CD4-positive, alpha-beta T cell treated with Interleukin-12 subunit alpha and Interleukin-12 subunit beta, for 1 hour (primary cell): Measurements from ENCODE around the gene COL5A3.
"Not testable (repeated sequence)": the region's sequence is repeated elsewhere in the genome, so short reads cannot be mapped to it uniquely, and the experiment has no call there.

Experiments used
- DNase-seq: peaks from one replicate; pipeline ENCODE4 v3.0.0-alpha.2; 2020

COL5A3 gene

DNA sequence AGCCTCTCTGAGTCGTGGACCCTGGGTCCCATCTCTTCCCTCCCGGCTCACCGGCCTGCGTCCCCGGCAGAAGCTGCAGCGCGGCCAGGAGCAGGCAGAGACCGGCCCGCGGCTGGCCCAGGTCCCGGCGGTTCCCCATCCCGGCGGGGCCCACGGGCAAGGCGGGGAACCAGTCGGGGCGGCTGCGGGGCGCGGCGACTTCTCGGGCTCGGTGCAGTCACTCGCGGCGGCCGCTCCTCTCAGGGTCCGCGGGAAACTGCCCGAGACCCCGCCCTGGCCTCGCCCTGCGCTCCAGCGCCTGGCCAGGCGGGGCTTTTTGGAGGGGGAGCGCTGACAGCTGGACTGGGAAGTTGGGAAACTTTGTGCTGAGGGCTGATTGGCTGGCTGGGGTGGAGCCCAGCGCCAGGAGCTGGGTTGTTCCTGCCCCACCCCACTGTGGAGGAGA, at the start of gene COL5A3:
TSS of gene COL5A3 (minus strand) at position 258 of the 445 bp plus-strand sequence. CDS start at position 139, 119 bp downstream.
- no peak for DNase-seq

DNA sequence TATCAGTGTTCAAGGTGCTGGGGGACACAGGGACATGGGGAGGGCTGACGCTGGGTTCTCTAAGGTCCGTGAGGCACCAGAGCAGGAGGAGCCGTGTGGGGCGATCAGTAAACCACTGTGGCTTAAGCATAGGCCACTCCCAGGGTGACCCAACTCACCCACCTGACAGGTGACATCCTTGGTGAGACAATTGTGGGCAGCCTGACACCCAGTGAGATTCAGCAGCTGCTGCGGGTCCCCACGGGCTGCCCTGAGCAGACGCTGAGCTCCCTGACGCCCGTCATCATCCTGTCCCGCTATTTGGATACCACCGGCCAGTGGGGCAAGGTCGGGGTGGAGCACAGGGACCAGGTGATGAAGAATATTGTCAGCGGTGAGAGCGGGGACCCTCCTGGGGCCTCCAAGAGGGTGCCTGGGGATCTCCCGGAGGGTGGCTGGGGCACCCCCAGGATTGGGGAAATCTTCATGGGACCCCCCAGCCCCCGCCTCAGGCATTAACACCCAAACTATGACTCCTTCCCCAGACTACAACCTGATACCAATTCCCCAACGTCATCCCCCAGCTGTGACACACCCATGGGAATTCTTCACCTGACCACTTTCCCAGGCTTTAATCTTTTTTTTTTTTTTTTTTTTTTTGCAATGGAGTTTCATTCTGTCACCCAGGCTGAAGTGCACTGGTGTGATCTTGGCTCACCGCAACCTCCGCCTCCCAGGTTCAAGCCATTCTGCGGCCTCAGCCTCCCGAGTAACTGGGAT, 42.5 kb upstream of the COL5A3 start:
- no peak for DNase-seq

GRCh38 chr19:10049626-10050025, 39.3 kb upstream of the COL5A3 start:
- no peak for DNase-seq

- no peak for DNase-seq
Observed at GRCh38 chr19:10045371-10045770, 35.1 kb upstream of the COL5A3 start.

- DNase-seq: no peak
Observed at GRCh38 chr19:10044390-10044789, 34.1 kb upstream of the COL5A3 start.

DNA sequence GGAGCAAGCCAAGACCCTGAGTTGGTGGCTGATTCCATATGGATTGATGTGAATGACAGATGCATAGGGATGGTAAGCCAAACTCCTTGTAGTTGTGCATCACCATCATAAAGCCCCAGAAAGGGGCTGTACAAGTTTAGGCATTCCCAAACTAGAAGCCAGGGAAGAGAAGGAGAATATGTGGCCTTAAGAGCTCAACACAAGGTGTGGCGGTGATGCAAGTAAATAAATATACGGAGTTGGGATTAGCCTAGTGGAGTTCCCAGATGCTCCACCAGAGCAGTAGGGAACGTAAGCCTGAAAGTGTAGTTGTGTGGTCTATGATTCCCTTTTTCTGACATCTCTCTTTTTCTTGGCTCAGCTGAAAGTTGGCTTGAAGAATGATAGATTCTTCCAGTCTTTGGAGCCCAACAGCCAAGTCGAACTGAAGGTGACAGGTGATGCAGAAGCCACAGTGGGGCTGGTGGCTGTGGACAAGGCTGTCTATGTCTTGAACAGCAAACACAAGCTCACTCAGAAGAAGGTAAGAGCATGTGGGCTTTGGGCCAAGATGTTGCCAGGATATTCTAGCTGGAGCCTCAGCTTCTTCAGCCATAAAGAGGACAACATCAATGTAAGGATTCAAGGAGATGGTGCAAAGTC, 33.1 kb upstream of the COL5A3 start:
- no peak for DNase-seq

GRCh38 chr19:10037809-10038208, 27.5 kb upstream of the COL5A3 start:
- no peak for DNase-seq

DNA sequence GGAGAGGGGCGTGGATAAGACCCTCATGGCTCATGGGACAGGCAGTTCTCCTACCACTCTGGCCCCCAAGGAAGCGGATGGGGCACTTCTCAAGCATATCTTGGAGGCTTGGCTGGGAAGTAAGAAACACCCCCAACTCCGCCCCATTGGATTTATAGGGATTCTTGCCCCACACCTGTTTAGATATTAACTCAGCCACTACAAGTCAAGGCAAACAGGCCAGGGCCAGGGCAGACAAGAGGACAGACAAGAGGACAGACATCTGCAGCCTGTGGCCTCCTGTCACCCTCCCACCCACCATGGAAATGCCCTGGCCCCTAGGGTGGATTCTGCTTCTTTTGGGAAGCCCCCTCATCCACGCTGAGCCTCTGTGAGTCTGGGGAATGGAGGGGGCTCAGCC, 27.1 kb upstream of the COL5A3 start:
- no peak for DNase-seq

DNA sequence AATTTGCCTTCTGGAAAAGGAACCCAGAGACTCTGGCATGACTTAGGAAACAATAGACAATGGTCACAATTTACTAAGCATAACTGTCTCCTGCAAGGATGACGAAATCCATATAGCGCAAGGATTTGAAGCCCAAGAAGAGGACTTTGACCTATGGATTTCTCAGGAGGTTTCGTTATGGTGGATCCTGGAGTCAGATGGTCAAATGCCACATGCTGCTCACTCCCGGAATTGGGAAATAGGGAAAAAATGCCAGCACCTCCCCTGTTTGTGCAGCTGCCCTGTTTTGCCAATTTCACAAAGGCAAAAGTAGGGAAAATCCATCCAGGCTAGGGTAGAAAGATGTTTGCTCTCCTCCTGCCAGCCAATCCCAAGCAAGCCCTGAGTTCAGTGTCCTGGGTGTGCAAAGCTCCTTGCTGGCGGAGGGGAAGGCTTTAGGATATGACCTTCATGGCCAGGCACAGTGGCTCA, 26.3 kb upstream of the COL5A3 start:
- no peak for DNase-seq

GRCh38 chr19:10033614-10034013, 23.3 kb upstream of the COL5A3 start:
- no peak for DNase-seq

DNA sequence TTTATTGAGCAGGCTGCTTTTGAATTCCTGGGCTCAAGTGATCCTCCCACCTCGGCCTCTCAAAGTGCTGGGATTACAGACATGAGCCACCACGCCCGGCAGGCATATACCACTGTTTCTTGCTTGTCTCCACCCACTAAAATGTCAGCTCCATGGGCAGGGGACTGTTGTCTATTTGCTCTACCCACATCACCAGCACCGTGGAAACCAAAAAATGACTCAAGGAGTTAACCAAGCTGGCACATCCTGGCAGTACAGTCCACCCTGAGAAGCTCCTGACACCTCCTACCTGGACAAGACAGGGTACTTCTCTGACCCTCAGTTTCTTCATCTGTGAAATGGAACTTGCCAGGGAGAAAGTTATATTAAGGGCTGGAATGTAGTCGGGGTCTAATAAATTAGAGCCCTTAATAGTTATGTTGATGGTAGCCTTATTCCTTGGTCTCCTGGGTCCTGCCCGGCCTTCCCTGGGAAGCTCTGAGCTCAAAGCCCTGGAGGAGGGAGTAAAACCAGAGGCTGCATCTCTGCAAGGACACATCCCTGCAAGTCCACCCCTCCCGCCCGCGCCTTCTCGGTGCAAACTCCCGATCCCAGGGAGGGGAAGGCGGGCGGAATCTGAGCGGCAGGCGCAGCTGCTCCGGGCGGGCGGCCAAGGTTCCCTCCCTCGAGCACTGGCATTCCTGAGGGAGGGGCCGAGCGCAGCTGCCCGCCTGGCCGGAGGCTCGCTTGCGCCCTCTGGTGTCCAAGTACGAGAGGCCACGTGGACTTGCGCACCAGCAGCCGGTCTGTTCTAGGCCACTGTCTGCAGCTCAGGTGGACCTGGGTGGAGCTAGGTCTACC, 17.1 kb upstream of the COL5A3 start:
- DNase-seq: peak; percentile 80

DNA sequence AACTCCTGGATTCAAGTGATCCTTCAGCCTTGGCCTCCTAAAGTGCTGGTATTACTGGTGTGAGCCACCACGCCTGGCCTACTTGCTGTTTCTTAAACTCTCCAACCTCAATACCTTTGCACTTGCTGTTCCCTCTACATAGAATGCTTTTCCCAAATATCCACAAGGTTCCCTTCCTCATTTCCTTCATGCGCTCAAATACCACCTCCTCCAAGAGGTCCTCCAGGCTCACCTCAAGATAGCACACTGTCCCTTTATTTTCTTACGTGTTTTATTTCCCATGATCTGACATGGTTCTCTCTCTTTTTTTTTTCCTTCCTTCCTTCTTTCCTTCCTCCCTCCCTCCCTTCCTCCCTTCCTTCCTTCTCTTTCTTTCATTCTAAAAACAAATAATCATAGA, 16.4 kb upstream of the COL5A3 start:
- DNase-seq: no peak

GRCh38 chr19:10023096-10023495, 12.8 kb upstream of the COL5A3 start:
- not testable (repeated sequence) for DNase-seq

DNA sequence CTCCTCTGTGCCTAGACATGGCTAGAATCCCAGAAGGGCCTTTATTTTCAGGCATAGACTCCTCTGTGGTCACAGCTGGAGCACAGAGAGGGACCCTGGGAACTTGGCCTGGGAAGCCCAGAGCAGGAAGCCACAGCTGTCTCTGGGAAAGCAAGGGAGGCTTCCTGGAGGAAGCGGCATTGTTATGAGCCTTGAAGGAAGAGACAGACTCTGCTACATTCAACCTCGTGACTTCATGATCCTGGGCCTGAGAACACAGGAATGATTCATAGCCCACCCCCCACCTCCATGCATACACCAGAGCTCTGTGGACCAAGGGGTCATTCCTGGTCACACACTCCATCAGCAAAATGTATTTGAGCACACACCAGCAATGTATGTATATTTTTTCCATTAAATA, 11.6 kb upstream of the COL5A3 start:
- DNase-seq: no peak

DNA sequence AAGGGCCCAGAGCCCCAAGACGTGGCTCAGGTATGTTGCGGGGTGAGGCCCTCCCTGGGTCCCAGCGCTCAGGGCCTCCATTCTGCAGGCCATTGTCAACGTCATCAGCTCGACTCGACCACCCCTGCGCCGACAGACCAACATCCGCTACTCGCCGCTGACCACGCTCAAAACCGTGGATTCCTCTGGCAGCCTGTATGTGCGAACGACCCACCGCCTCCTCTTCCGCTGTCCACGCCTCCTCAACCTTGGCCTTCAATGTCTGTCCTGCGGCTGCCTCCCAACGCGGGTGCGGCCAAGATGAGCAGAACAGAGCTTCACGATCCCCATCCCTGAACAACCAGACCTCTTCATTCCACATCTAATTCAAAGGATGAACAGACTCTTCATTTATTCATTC, 11.1 kb upstream of the COL5A3 start:
- DNase-seq: no peak

- no peak for DNase-seq
Observed at GRCh38 chr19:10020851-10021250, 10.5 kb upstream of the COL5A3 start.

DNA sequence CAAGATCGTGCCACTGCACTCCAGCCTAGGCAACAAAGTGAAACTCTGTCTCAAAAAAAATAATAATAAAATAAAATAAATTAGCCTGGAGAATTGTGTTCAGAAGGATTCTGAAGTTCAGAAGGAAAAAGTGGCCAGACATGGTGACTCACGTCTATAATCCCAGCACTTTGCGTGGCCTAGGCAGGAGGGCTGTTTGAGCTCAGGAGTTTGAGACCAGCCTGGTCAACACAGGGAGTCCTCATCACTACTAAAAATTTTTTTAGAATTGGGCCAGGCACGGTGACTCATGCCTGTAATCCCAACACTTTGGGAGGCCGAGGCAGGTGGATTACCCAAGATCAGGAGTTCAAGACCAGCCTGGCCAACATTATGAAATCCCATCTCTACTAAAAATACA, 8.9 kb upstream of the COL5A3 start:
- no peak for DNase-seq

- DNase-seq: no peak
Observed at GRCh38 chr19:10018786-10019185, 8.5 kb upstream of the COL5A3 start.

DNA sequence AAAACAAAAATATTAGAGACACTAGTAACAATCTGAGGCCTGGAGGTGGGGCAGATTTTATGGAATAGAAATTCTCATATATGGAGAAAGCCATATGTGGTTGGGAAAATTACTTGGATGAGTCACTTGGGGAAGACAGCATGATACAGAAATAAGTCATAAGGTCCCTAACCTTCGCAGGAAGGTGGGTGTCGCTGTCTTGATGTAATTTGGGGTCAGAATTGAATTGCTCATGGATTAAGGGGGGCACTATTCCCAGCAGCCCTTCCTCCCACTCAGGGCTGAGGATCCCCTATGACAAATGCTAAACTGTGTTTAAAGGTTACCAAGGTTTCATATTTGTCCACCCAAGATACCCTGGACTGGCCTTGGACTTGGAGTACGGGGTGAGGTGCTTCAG, 8.0 kb upstream of the COL5A3 start:
- no peak for DNase-seq

DNA sequence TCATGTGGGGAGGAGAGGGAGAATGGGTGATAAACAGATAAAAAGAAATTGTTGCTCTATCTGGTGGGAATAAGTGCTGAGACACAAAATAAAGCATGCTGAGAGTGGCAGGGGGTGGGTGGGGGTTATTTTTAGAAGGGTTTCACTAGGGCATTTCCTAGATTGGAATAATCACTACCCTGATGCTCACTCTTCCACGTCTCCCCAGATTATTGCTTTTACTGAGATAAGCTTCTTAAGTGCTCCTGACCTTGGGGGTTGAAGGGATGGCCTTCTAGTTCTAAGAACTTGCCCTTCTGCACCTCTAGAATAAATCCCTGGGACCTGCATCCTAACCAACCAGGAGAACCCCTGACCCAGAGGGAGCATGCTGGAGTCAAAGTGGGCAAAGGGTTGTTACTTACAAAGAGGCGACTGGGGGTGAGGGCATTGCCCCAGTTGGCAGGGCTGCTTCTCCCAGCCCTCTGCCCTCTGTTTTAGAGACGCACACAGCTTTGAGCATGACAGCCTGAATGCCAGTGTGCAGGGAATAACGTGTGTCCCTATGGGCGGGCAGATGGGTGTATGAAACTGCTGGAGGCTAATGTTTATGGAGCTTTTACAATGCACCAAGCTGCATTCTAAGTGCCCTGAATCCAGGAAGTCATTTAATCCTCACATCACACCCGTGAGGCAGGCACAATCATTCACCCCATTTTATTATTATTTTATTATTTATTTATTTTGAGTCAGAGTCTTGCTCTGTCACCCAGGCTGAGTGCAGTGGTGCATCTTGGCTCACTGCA, 3.7 kb upstream of the COL5A3 start:
- DNase-seq: no peak

- no peak for DNase-seq
Observed at GRCh38 chr19:10013316-10013715, 3.0 kb upstream of the COL5A3 start, which contains the start of gene RDH8. RDH8 (plus strand) TSS chr19:10013483; CDS start chr19:10013498, 15 bp downstream.

DNA sequence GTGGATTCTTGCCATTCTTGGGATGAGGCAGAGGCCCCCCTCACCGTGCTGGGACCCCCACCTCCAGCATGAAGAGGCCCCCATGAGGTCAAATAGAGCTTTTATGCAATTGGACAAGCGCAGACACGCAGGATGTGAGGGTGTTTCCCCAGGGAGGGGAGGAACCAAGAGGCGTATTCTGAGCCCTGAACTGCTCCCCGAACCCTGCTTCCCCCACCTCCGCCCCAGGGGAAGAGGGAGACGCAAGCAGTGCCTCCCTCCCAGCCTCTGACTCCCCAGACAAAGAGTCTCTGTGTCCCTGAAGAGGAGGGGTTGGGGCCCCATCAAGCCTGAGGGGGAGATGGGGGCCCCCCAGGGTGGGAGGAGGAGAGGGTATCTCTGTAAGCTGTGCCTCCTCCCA, 1.7 kb upstream of the COL5A3 start:
- DNase-seq: no peak

- DNase-seq: no peak
Observed at GRCh38 chr19:10010939-10011338, 635 bp upstream of the COL5A3 start.
